ENCODE measurements around the gene SCAPER.

SCAPER gene

DNA sequence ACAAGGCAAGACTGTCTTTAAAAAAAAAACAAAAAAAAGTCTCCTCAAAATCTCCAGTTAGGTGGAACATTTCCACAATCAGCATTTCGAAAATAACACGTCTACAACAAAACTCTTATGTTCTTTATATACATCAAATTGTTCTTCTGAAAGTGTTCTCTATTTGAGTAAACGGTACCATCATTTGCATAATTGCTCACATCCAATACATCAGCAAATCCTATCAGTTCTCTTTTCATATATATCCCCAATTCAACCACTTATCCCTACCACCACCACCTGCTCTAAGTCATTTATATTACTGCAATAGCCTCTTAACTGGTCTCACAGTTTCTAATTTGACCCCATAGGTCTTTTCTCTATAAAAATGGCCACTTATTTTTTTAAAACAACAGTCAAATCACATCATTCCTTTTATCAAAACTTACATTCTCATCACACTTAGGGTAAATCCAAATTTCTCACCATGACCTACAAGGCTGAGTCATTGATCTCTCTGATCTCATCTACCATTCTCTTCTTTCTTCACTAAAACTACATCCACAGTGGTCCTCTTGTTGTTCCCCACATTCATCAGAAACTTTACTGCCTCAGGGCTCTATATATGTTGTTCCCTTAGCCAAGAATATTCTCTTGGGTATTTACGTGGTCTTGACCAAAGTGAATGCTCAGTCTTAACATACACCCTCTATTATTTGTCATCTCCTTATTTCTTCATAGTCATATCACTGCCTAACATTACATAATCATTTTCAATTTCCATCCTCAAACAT is 237.0 kb downstream of the SCAPER start:
- no peaks in the 10 kb centered on the region for H3K9me3 ChIP-seq (ENCODE audit: severe bottlenecking)
- no peak for DNase-seq
- no peaks in the 10 kb centered on the region for H3K36me3 ChIP-seq
- H3K27ac ChIP-seq = no peak overlapping the region
- H3K27me3 ChIP-seq (ENCODE audit: insufficient read depth, low read depth, severe bottlenecking) = no peaks in the 10 kb centered on the region
- TF ChIP-seq, protein P1, sequence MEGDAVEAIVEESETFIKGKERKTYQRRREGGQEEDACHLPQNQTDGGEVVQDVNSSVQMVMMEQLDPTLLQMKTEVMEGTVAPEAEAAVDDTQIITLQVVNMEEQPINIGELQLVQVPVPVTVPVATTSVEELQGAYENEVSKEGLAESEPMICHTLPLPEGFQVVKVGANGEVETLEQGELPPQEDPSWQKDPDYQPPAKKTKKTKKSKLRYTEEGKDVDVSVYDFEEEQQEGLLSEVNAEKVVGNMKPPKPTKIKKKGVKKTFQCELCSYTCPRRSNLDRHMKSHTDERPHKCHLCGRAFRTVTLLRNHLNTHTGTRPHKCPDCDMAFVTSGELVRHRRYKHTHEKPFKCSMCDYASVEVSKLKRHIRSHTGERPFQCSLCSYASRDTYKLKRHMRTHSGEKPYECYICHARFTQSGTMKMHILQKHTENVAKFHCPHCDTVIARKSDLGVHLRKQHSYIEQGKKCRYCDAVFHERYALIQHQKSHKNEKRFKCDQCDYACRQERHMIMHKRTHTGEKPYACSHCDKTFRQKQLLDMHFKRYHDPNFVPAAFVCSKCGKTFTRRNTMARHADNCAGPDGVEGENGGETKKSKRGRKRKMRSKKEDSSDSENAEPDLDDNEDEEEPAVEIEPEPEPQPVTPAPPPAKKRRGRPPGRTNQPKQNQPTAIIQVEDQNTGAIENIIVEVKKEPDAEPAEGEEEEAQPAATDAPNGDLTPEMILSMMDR (IDR thresholded peaks at IDR 0.05; ENCODE audit: low read depth, low read length) = no peak
- no peak overlapping the region for H3K4me3 ChIP-seq (ENCODE audit: low read depth, low read length)

DNA sequence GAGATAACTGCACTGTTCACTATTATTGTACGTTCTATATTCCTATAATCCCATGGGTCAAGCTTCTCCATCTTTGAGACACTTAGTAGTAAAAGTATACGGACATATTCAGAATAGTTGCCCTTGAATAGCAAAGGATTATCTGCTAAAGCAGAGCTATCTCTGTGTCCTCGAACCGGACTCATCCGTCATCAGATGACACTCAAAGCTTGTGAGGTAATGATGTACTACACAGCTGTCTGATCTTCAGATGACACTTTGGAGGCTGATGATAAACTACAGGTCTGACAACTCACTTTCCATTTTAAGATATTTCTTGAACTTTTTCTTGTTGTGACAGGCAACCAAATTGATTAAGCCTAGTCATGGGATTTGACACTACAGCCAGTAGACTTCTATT is 240.2 kb downstream of the SCAPER start:
- H3K27ac ChIP-seq = no peak overlapping the region
- no peaks in the 10 kb centered on the region for H3K36me3 ChIP-seq
- DNase-seq = peak; percentile 54
- no peaks in the 10 kb centered on the region for H3K27me3 ChIP-seq (ENCODE audit: insufficient read depth, low read depth, severe bottlenecking)
- H3K9me3 ChIP-seq (ENCODE audit: severe bottlenecking) = no peaks in the 10 kb centered on the region
- TF ChIP-seq, protein P1 (IDR thresholded peaks at IDR 0.05; ENCODE audit: low read depth, low read length) = no peak
- no peak overlapping the region for H3K4me3 ChIP-seq (ENCODE audit: low read depth, low read length)

DNA sequence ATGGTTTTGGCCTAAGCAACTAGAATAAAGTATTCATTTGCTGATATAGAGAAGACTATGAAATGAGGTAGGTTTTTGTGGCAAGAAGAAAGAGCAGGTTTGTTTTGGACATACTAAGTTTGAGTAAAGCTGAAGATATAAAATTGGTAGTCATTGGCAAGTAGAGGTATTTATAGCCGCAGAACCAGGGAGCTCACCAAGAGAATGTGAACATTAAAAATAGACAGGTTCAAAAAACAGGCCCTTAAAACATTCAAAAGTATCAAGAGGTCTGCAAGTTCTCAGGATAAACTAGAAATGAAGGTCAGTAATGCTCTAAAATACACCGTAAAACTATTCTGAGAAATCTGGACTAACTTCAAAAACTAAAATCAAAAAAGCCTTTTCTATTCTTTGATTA is 240.7 kb downstream of the SCAPER start:
- DNase-seq = no peak
- TF ChIP-seq, protein P1 (IDR thresholded peaks at IDR 0.05; ENCODE audit: low read depth, low read length) = no peak
- H3K36me3 ChIP-seq = no peaks in the 10 kb centered on the region
- no peak overlapping the region for H3K27ac ChIP-seq
- no peak overlapping the region for H3K4me3 ChIP-seq (ENCODE audit: low read depth, low read length)
- H3K9me3 ChIP-seq (ENCODE audit: severe bottlenecking) = no peaks in the 10 kb centered on the region
- no peaks in the 10 kb centered on the region for H3K27me3 ChIP-seq (ENCODE audit: insufficient read depth, low read depth, severe bottlenecking)

DNA sequence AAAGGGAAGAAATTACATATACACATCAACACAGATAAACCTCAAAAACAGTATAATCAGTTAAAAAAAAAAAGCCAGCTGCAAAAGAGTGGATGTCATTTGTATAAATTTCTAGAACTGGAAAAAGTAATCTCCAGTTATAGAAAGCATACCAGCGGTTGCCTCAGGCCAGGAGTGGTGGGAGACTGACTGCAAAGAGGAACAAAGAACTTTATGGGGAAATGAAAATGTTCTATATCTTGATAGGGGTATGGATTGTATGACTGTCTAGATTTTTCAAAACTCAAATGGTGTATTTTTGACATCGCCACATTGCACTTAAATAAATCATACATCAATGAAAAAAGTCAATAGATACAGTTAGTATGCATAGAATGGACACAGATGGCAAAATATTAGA is 241.6 kb downstream of the SCAPER start:
- TF ChIP-seq, protein P1 (IDR thresholded peaks at IDR 0.05; ENCODE audit: low read depth, low read length) = no peak
- DNase-seq = no peak
- Histone ChIP-seq H3K9me3 (ENCODE audit: severe bottlenecking) (no peaks in the 10 kb centered on the region), H3K27me3 (ENCODE audit: insufficient read depth, low read depth, severe bottlenecking) (no peaks in the 10 kb centered on the region), H3K27ac (no peak overlapping the region), H3K4me3 (ENCODE audit: low read depth, low read length) (no peak overlapping the region), H3K36me3 (no peaks in the 10 kb centered on the region)

DNA sequence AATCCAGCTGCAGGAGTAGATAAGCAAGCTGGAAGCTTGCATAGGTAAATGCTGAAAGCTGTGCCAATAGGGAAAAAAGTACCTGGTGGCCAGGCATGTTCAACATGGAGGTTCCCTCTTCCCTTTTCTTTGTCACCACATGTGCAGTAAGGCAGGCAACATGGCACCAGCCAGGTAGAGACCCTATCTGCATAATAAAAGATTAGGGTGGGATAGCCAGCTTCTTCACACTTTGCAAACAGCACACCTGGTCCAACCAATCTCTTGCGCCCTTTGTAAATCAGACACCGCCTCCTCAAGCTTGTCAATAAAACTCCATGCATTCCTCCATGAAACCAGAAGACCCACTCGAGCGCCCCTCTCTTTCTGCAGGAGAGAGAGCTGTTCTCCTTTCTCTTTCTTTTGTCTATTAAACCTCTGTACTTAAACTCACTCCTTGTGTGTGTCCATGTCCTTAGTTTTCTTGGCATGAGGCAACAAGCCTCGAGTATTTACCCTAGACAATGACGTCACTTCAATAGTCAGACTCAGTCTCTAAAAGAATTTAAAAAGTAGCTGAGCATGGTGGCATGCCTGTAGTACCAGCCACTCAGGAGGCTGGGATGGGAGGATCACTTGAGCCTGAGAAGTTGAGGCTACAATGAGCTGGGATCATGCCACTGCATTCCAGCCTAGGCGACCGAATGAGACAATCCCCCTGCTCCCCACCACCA is 256.3 kb downstream of the SCAPER start:
- Histone ChIP-seq H3K36me3 (no peaks in the 10 kb centered on the region), H3K9me3 (ENCODE audit: severe bottlenecking) (no peaks in the 10 kb centered on the region), H3K4me3 (ENCODE audit: low read depth, low read length) (no peak overlapping the region), H3K27me3 (ENCODE audit: insufficient read depth, low read depth, severe bottlenecking) (no peaks in the 10 kb centered on the region), H3K27ac (no peak overlapping the region)
- no peak for DNase-seq
- TF ChIP-seq, protein P1 (IDR thresholded peaks at IDR 0.05; ENCODE audit: low read depth, low read length) = no peak
